ENCODE data around the gene TUBB4A.

The TUBB4A gene

GRCh38 chr19:6498294-6499036 is 3.6 kb downstream of the TUBB4A start:
- no peak overlapping the region for H3K14ac ChIP-seq (ENCODE audit: low read length)
- H3K23ac ChIP-seq (ENCODE audit: low read depth, low read length, poor library complexity): no peak overlapping the region
- H3K27me3 ChIP-seq (ENCODE audit: control insufficient read depth in 3 of 3, insufficient read depth in 3 of 3, low read depth in 1 of 3, low read length in 3 of 3): peaks cover 2 to 48% (median 11%) of the 10 kb centered on the region in 3 experiments
- H2BK5ac ChIP-seq (ENCODE audit: low read length): no peak overlapping the region
- no peak overlapping the region for H3K27ac ChIP-seq (replicated peaks; ENCODE audit: low read length)
- H3K36me3 ChIP-seq (replicated peaks in 1 of 2; ENCODE audit: control insufficient read depth in 2 of 2, insufficient read depth in 2 of 2, low read length in 2 of 2): peaks cover 0 to 4% of the 10 kb centered on the region in 2 donors
- no peak overlapping the region for H4K91ac ChIP-seq (ENCODE audit: low read depth, low read length, poor library complexity)
- no peak overlapping the region for H2BK12ac ChIP-seq (ENCODE audit: low read length)
- no peak overlapping the region for H2BK15ac ChIP-seq (ENCODE audit: low read length)
- WGBS, 2 donors (ENCODE audit: extremely low coverage in 2 of 2, insufficient read length in 2 of 2, insufficient replicate concordance in 1 of 2): no CpG with 5 or more reads among the region's 7 CpGs
- H3K4ac ChIP-seq (ENCODE audit: low read length): no peak overlapping the region
- H3K9me3 ChIP-seq (replicated peaks in 1 of 2; ENCODE audit: control insufficient read depth in 2 of 2, insufficient read depth in 1 of 2, low read depth in 1 of 2, low read length in 2 of 2): peaks cover 0 to 2% of the 10 kb centered on the region in 2 donors
- no peak for DNase-seq (ENCODE audit: low spot score)
- no peak overlapping the region for H3K9ac ChIP-seq (ENCODE audit: low read depth, low read length, poor library complexity)
- H2BK120ac ChIP-seq (ENCODE audit: low read depth, low read length): no peak overlapping the region
- H3K4me2 ChIP-seq (ENCODE audit: insufficient read depth, low read length, poor library complexity, severe bottlenecking): no peak overlapping the region
- peaks cover 0 to 2% of the 10 kb centered on the region in 2 donors for H3K4me1 ChIP-seq (ENCODE audit: control insufficient read depth in 2 of 2, insufficient read depth in 1 of 2, low read depth in 1 of 2, low read length in 2 of 2)
- H2AFZ ChIP-seq (ENCODE audit: low read length): no peak overlapping the region
- H3K79me1 ChIP-seq (ENCODE audit: low read depth, low read length): no peaks in the 10 kb centered on the region
- H2AK5ac ChIP-seq (ENCODE audit: low read depth, low read length): no peak overlapping the region
- no peak overlapping the region for H3K18ac ChIP-seq (ENCODE audit: low read length)
- no peak overlapping the region for H4K8ac ChIP-seq (ENCODE audit: low read depth, low read length)
- H3K4me3 ChIP-seq (ENCODE audit: low read length in 2 of 2): no peak overlapping the region

GRCh38 chr19:6495947-6496346 is 6.2 kb downstream of the TUBB4A start:
- Histone ChIP-seq H3K4me1 (ENCODE audit: control insufficient read depth in 2 of 2, insufficient read depth in 1 of 2, low read depth in 1 of 2, low read length in 2 of 2) (no peaks in the 10 kb centered on the region), H2AFZ (ENCODE audit: low read length) (no peak overlapping the region), H3K18ac (ENCODE audit: low read length) (peak overlapping the region; percentile 38), H3K27me3 (ENCODE audit: control insufficient read depth in 3 of 3, insufficient read depth in 3 of 3, low read depth in 1 of 3, low read length in 3 of 3) (peaks cover 0 to 24% (median 2%) of the 10 kb centered on the region in 3 experiments), H3K79me1 (ENCODE audit: low read depth, low read length) (no peaks in the 10 kb centered on the region), H3K27ac (replicated peaks; ENCODE audit: low read length) (no peak overlapping the region), H3K36me3 (replicated peaks in 1 of 2; ENCODE audit: control insufficient read depth in 2 of 2, insufficient read depth in 2 of 2, low read length in 2 of 2) (peaks cover 0 to 4% of the 10 kb centered on the region in 2 donors), H4K8ac (ENCODE audit: low read depth, low read length) (no peak overlapping the region), H2BK120ac (ENCODE audit: low read depth, low read length) (no peak overlapping the region), H2BK12ac (ENCODE audit: low read length) (peak overlapping the region; percentile 58), H2BK5ac (ENCODE audit: low read length) (no peak overlapping the region), H3K4ac (ENCODE audit: low read length) (no peak overlapping the region), H3K9ac (ENCODE audit: low read depth, low read length, poor library complexity) (no peak overlapping the region), H3K9me3 (replicated peaks in 1 of 2; ENCODE audit: control insufficient read depth in 2 of 2, insufficient read depth in 1 of 2, low read depth in 1 of 2, low read length in 2 of 2) (peaks cover 0 to 4% of the 10 kb centered on the region in 2 donors), H4K91ac (ENCODE audit: low read depth, low read length, poor library complexity) (no peak overlapping the region), H2BK15ac (ENCODE audit: low read length) (no peak overlapping the region), H3K14ac (ENCODE audit: low read length) (no peak overlapping the region), H3K4me3 (ENCODE audit: low read length in 2 of 2) (no peak overlapping the region), H3K4me2 (ENCODE audit: insufficient read depth, low read length, poor library complexity, severe bottlenecking) (no peak overlapping the region), H2AK5ac (ENCODE audit: low read depth, low read length) (no peak overlapping the region), H3K23ac (ENCODE audit: low read depth, low read length, poor library complexity) (peak overlapping the region; percentile 31)
- no CpG with 5 or more reads among the region's 19 CpGs for WGBS, 2 donors (ENCODE audit: extremely low coverage in 2 of 2, insufficient read length in 2 of 2, insufficient replicate concordance in 1 of 2)
- no peak for DNase-seq (ENCODE audit: low spot score)

GRCh38 chr19:6494438-6495036 is 7.6 kb downstream of the TUBB4A start:
- Histone ChIP-seq H3K18ac (ENCODE audit: low read length) (no peak overlapping the region), H3K4me1 (ENCODE audit: control insufficient read depth in 2 of 2, insufficient read depth in 1 of 2, low read depth in 1 of 2, low read length in 2 of 2) (peaks cover 0 to 3% of the 10 kb centered on the region in 2 donors), H2BK15ac (ENCODE audit: low read length) (no peak overlapping the region), H2BK12ac (ENCODE audit: low read length) (no peak overlapping the region), H3K36me3 (replicated peaks in 1 of 2; ENCODE audit: control insufficient read depth in 2 of 2, insufficient read depth in 2 of 2, low read length in 2 of 2) (peaks cover 0 to 4% of the 10 kb centered on the region in 2 donors), H3K4ac (ENCODE audit: low read length) (no peak overlapping the region), H2BK5ac (ENCODE audit: low read length) (no peak overlapping the region), H3K27ac (replicated peaks; ENCODE audit: low read length) (no peak overlapping the region), H3K4me3 (ENCODE audit: low read length in 2 of 2) (peak overlapping the region in 1 of 2 donors; percentile 46), H3K4me2 (ENCODE audit: insufficient read depth, low read length, poor library complexity, severe bottlenecking) (no peak overlapping the region), H2AFZ (ENCODE audit: low read length) (no peak overlapping the region), H4K8ac (ENCODE audit: low read depth, low read length) (no peak overlapping the region), H3K14ac (ENCODE audit: low read length) (no peak overlapping the region), H3K79me1 (ENCODE audit: low read depth, low read length) (no peaks in the 10 kb centered on the region), H3K9ac (ENCODE audit: low read depth, low read length, poor library complexity) (no peak overlapping the region), H2AK5ac (ENCODE audit: low read depth, low read length) (no peak overlapping the region), H3K23ac (ENCODE audit: low read depth, low read length, poor library complexity) (no peak overlapping the region), H3K9me3 (replicated peaks in 1 of 2; ENCODE audit: control insufficient read depth in 2 of 2, insufficient read depth in 1 of 2, low read depth in 1 of 2, low read length in 2 of 2) (peaks cover 0 to 4% of the 10 kb centered on the region in 2 donors), H4K91ac (ENCODE audit: low read depth, low read length, poor library complexity) (no peak overlapping the region), H3K27me3 (ENCODE audit: control insufficient read depth in 3 of 3, insufficient read depth in 3 of 3, low read depth in 1 of 3, low read length in 3 of 3) (peaks cover 0 to 12% (median 0%) of the 10 kb centered on the region in 3 experiments), H2BK120ac (ENCODE audit: low read depth, low read length) (no peak overlapping the region)
- WGBS, 2 donors (ENCODE audit: extremely low coverage in 2 of 2, insufficient read length in 2 of 2, insufficient replicate concordance in 1 of 2): no CpG with 5 or more reads among the region's 8 CpGs
- DNase-seq (ENCODE audit: low spot score): no peak

- Histone ChIP-seq H3K36me3 (replicated peaks in 1 of 2; ENCODE audit: control insufficient read depth in 2 of 2, insufficient read depth in 2 of 2, low read length in 2 of 2) (peaks cover 0 to 2% of the 10 kb centered on the region in 2 donors), H2BK120ac (ENCODE audit: low read depth, low read length) (no peak overlapping the region), H2BK5ac (ENCODE audit: low read length) (no peak overlapping the region), H3K9ac (ENCODE audit: low read depth, low read length, poor library complexity) (no peak overlapping the region), H3K9me3 (replicated peaks in 1 of 2; ENCODE audit: control insufficient read depth in 2 of 2, insufficient read depth in 1 of 2, low read depth in 1 of 2, low read length in 2 of 2) (peaks cover 0 to 3% of the 10 kb centered on the region in 2 donors), H3K4me1 (ENCODE audit: control insufficient read depth in 2 of 2, insufficient read depth in 1 of 2, low read depth in 1 of 2, low read length in 2 of 2) (peaks cover 2 to 7% of the 10 kb centered on the region in 2 donors), H3K4me3 (ENCODE audit: low read length in 2 of 2) (no peak overlapping the region), H2BK12ac (ENCODE audit: low read length) (no peak overlapping the region), H3K27ac (replicated peaks; ENCODE audit: low read length) (no peak overlapping the region), H3K14ac (ENCODE audit: low read length) (no peak overlapping the region), H4K91ac (ENCODE audit: low read depth, low read length, poor library complexity) (peak overlapping the region; percentile 72), H3K23ac (ENCODE audit: low read depth, low read length, poor library complexity) (no peak overlapping the region), H3K4me2 (ENCODE audit: insufficient read depth, low read length, poor library complexity, severe bottlenecking) (no peak overlapping the region), H4K8ac (ENCODE audit: low read depth, low read length) (no peak overlapping the region), H2AFZ (ENCODE audit: low read length) (no peak overlapping the region), H3K27me3 (ENCODE audit: control insufficient read depth in 3 of 3, insufficient read depth in 3 of 3, low read depth in 1 of 3, low read length in 3 of 3) (no peaks in the 10 kb centered on the region), H2BK15ac (ENCODE audit: low read length) (no peak overlapping the region), H2AK5ac (ENCODE audit: low read depth, low read length) (no peak overlapping the region), H3K18ac (ENCODE audit: low read length) (no peak overlapping the region), H3K4ac (ENCODE audit: low read length) (no peak overlapping the region), H3K79me1 (ENCODE audit: low read depth, low read length) (no peaks in the 10 kb centered on the region)
- no CpG with 5 or more reads among the region's 4 CpGs for WGBS, 2 donors (ENCODE audit: extremely low coverage in 2 of 2, insufficient read length in 2 of 2, insufficient replicate concordance in 1 of 2)
- no peak for DNase-seq (ENCODE audit: low spot score)
Measured at GRCh38 chr19:6491802-6492592, 10.1 kb downstream of the TUBB4A start.
